Fibroblast of lung (primary cell): ENCODE results near the gene PRTN3. TPM values are rescaled to one million over a fixed set of nuclear protein-coding genes. Genes with fewer than 3 reads are reported as not detected.
"Not testable (repeated sequence)": the region's sequence is repeated elsewhere in the genome, so short reads cannot be mapped to it uniquely, and the experiment has no call there.

ENCODE experiments used
- DNase-seq, 2 donors: peaks; one replicate each; pipeline versions ENCODE4 v3.0.0 to v3.0.0-alpha.2; 2010; ENCODE audit warnings: low read depth in 2 of 2
- H2AFZ ChIP-seq: 2 replicates; pipeline ENCODE4 v1.5.1; 2012; ENCODE audit warnings: low read length, control low read depth, inconsistent platforms
- H3K27ac ChIP-seq: 2 replicates; pipeline ENCODE4 v1.5.1; 2011; ENCODE audit warnings: low read length, control low read depth; ENCODE audit not compliant: insufficient read depth
- H3K27me3 ChIP-seq: 2 replicates; pipeline ENCODE4 v1.5.1; 2011; ENCODE audit warnings: mild to moderate bottlenecking, low read length; ENCODE audit not compliant: control insufficient read depth, insufficient read depth
- H3K36me3 ChIP-seq: 2 replicates; pipeline ENCODE4 v1.5.1; 2011; ENCODE audit warnings: low read length; ENCODE audit not compliant: control insufficient read depth, insufficient read depth
- H3K4me1 ChIP-seq: 2 replicates; pipeline ENCODE4 v1.5.1; 2011; ENCODE audit warnings: low read length; ENCODE audit not compliant: control insufficient read depth, insufficient read depth; ENCODE audit errors: extremely low read depth
- H3K4me2 ChIP-seq: 2 replicates; pipeline ENCODE4 v1.5.1; 2011; ENCODE audit warnings: low read length, control low read depth; ENCODE audit not compliant: insufficient read depth; ENCODE audit errors: extremely low read depth
- H3K4me3 ChIP-seq, 4 experiments: fragments of 200-600 bp in 1 of 4; sonication (generic) in 1 of 4; replicated peaks in 1 of 4; 2 replicates each; pipeline ENCODE4 v1.5.1; 2011 to 2016; ENCODE audit warnings: low read length in 4 of 4, low read depth in 3 of 4, mild to moderate bottlenecking in 3 of 4, control low read depth in 2 of 4, inconsistent platforms in 1 of 4, mixed read lengths in 1 of 4; ENCODE audit not compliant: insufficient read depth in 1 of 4; ENCODE audit errors: control extremely low read depth in 1 of 4
- H3K79me2 ChIP-seq: 2 replicates; pipeline ENCODE4 v1.5.1; 2012; ENCODE audit warnings: mild to moderate bottlenecking, low read length, inconsistent platforms; ENCODE audit not compliant: control insufficient read depth, insufficient read depth
- H3K9ac ChIP-seq: 2 replicates; pipeline ENCODE4 v1.5.1; 2011; ENCODE audit warnings: mild to moderate bottlenecking, low read length, control low read depth; ENCODE audit not compliant: insufficient read depth
- H3K9me3 ChIP-seq: 2 replicates; pipeline ENCODE4 v1.5.1; 2012; ENCODE audit warnings: low read depth, low read length; ENCODE audit not compliant: control insufficient read depth, insufficient read depth
- H4K20me1 ChIP-seq: 2 replicates; pipeline ENCODE4 v1.5.1; 2011; ENCODE audit warnings: low read length; ENCODE audit not compliant: control insufficient read depth, insufficient read depth; ENCODE audit errors: extremely low read depth
- CTCF ChIP-seq, 2 donors: IDR thresholded peaks in 1 of 2; conservative IDR thresholded peaks in 1 of 2; 1 replicate in 1 of 2; 2 replicates in 1 of 2; pipeline ENCODE4 v1.5.1; 2011 to 2012; ENCODE audit warnings: low read length in 2 of 2, control low read depth in 1 of 2, inconsistent platforms in 1 of 2, low read depth in 1 of 2, mild to moderate bottlenecking in 1 of 2
- EZH2 ChIP-seq: IDR thresholded peaks from 2 replicates; pipeline ENCODE4 v1.5.1; 2012; ENCODE audit warnings: low read length, control low read depth, mild to moderate bottlenecking; ENCODE audit errors: missing control alignments
- polyA plus RNA-seq, 2 donors: library from polyadenylated mRNA; depleted of rRNA in 1 of 2; stranded (reverse) in 1 of 2; unstranded in 1 of 2; fragments of >200 nt; gene quantifications; 2 replicates each; pipeline ENCODE4 v1.2.1, GENCODE V29; 2011 to 2012; ENCODE audit warnings: missing spikeins in 1 of 2
- total RNA-seq: library from RNA; depleted of rRNA; stranded (reverse); fragments of >200 nt; gene quantifications from 2 replicates; pipeline ENCODE4 v1.2.1, GENCODE V29; 2014

The PRTN3 gene
- total and polyA plus RNA-seq, 2 donors (not counting 1 experiment from before 2014, with no cell fraction given) = not detected

GRCh38 chr19:848386-848921 lies 7.7 kb downstream of the PRTN3 start:
- Histone ChIP-seq H3K36me3 (no peaks in the 10 kb centered on the region), H3K27ac (no peak overlapping the region), H3K27me3 (peaks cover 15% of the 10 kb centered on the region), H3K4me2 (no peak overlapping the region), H2AFZ (no peak overlapping the region), H3K9me3 (no peaks in the 10 kb centered on the region), H3K4me1 (peaks cover 6% of the 10 kb centered on the region), H3K4me3 (no peak overlapping the region), H4K20me1 (no peaks in the 10 kb centered on the region), H3K79me2 (no peaks in the 10 kb centered on the region), H3K9ac (no peak overlapping the region)
- TF ChIP-seq EZH2 (no peak), CTCF (conservative IDR thresholded peaks at IDR 0.05 in 1 of 2, IDR thresholded peaks at IDR 0.05 in 1 of 2; ENCODE audit: low read depth in 1 of 2, low read length in 2 of 2) (no peak)
- no peak for DNase-seq

GRCh38 chr19:849195-849594 lies 8.4 kb downstream of the PRTN3 start:
- H3K4me1 ChIP-seq, H3K9me3 ChIP-seq, H4K20me1 ChIP-seq, H3K4me3 ChIP-seq, DNase-seq, H3K27ac ChIP-seq, H2AFZ ChIP-seq, H3K36me3 ChIP-seq, H3K9ac ChIP-seq, H3K4me2 ChIP-seq, H3K79me2 ChIP-seq: not testable (repeated sequence)
- H3K27me3 ChIP-seq = peaks cover 11% of the 10 kb centered on the region

- TF ChIP-seq CTCF (conservative IDR thresholded peaks at IDR 0.05 in 1 of 2, IDR thresholded peaks at IDR 0.05 in 1 of 2; ENCODE audit: low read depth in 1 of 2, low read length in 2 of 2) = no peak
- Histone ChIP-seq H3K9ac (peak overlapping the region; percentile 58), H3K4me1 (peaks cover 6% of the 10 kb centered on the region), H3K27ac (peak overlapping the region; percentile 91), H3K4me3 (peak overlapping the region in 2 of 4 experiments; percentile 8 to 29), H4K20me1 (no peaks in the 10 kb centered on the region), H3K36me3 (no peaks in the 10 kb centered on the region), H2AFZ (peak overlapping the region; percentile 55), H3K9me3 (no peaks in the 10 kb centered on the region), H3K27me3 (peaks cover 6% of the 10 kb centered on the region), H3K4me2 (peak overlapping the region; percentile 59), H3K79me2 (no peaks in the 10 kb centered on the region)
- DNase-seq = peak; percentile 59 to 99
Observed at GRCh38 chr19:850221-850978, 9.6 kb downstream of the PRTN3 start.
